MM.1S (cell line): Measurements from ENCODE around the gene MAML3.

Experiments
- EZH2phosphoT487 ChIP-seq: fragments of 300-600 bp; sonication (generic); IDR thresholded peaks from 2 replicates; pipeline ENCODE4 v1.6.1; 2018; ENCODE audit warnings: antibody characterized with exemption, low read length
- TF ChIP-seq, protein P1 (sequence below): fragments of 300-600 bp; sonication (generic); IDR thresholded peaks from 2 replicates; pipeline ENCODE4 v1.5.1; 2016; ENCODE audit warnings: antibody characterized with exemption, low read length, mixed read lengths

DNA sequence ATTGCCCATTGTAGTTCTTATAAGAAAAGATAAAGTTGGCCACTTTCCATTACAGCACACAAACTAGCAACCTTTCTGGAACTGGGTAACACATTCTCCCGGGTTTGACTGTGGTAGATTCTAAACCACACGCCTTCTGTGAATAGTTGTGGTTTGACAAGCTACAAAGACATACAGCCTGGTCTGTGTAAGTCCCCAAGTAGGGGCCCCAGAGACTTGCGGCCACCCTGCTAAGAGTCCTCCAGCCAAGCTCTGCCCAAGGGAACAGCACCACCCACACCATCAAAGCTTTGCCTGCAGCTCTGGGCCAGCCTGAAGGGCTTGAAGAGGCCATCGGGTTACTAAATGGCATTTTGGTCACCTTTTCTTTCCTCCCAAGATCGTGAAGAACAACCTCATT is 203.4 kb downstream of the MAML3 start:
- TF ChIP-seq EZH2phosphoT487: no peak
- TF ChIP-seq, protein P1, sequence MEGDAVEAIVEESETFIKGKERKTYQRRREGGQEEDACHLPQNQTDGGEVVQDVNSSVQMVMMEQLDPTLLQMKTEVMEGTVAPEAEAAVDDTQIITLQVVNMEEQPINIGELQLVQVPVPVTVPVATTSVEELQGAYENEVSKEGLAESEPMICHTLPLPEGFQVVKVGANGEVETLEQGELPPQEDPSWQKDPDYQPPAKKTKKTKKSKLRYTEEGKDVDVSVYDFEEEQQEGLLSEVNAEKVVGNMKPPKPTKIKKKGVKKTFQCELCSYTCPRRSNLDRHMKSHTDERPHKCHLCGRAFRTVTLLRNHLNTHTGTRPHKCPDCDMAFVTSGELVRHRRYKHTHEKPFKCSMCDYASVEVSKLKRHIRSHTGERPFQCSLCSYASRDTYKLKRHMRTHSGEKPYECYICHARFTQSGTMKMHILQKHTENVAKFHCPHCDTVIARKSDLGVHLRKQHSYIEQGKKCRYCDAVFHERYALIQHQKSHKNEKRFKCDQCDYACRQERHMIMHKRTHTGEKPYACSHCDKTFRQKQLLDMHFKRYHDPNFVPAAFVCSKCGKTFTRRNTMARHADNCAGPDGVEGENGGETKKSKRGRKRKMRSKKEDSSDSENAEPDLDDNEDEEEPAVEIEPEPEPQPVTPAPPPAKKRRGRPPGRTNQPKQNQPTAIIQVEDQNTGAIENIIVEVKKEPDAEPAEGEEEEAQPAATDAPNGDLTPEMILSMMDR: no peak
